DOHH2 (cell line): ENCODE results near the gene MEGF8.

ENCODE experiments used
- CTCF ChIP-seq: fragments of 200-600 bp; sonication (generic); IDR thresholded peaks from one replicate; pipeline ENCODE4 v1.5.1; 2014; ENCODE audit warnings: antibody characterized with exemption, mild to moderate bottlenecking, low read depth, low read length; ENCODE audit not compliant: poor library complexity, severe bottlenecking
- EZH2phosphoT487 ChIP-seq: fragments of 200-600 bp; sonication (generic); IDR thresholded peaks from 2 replicates; pipeline ENCODE4 v1.6.1; 2017; ENCODE audit warnings: borderline replicate concordance, mild to moderate bottlenecking, antibody characterized with exemption, low read length, moderate library complexity, mixed read lengths

- TF ChIP-seq CTCF (no peak), EZH2phosphoT487 (no peak)
Measured at GRCh38 chr19:42323473-42323851, 2.0 kb upstream of the MEGF8 start.
